OCI-LY1 (cell line): ENCODE results near the gene CUL2.

Experiments used
- H2AFZ ChIP-seq: fragments of 200-600 bp; sonication (generic), shearing (Covaris generic); 2 replicates; pipeline ENCODE4 v1.6.0; 2014; ENCODE audit warnings: antibody characterized with exemption, mild to moderate bottlenecking, low read length
- H3F3A ChIP-seq: fragments of 200-600 bp; sonication (generic), shearing (Covaris generic); 2 replicates; pipeline ENCODE4 v1.6.0; 2014; ENCODE audit warnings: mild to moderate bottlenecking, antibody characterized with exemption, low read length, moderate library complexity; ENCODE audit not compliant: insufficient read depth
- H3K27ac ChIP-seq: fragments of 200-600 bp; sonication (generic); 2 replicates; pipeline ENCODE4 v1.5.1; 2014; ENCODE audit warnings: low read length, mixed run types, mild to moderate bottlenecking, low read depth; ENCODE audit not compliant: poor library complexity, severe bottlenecking
- H3K27me3 ChIP-seq: fragments of 200-600 bp; sonication (generic); 2 replicates; pipeline ENCODE4 v1.6.0; 2014; ENCODE audit warnings: antibody characterized with exemption, mild to moderate bottlenecking, low read length, moderate library complexity; ENCODE audit not compliant: insufficient read depth
- H3K36me3 ChIP-seq: fragments of 200-600 bp; sonication (generic); 2 replicates; pipeline ENCODE4 v1.6.1; 2014; ENCODE audit warnings: mild to moderate bottlenecking, antibody characterized with exemption, low read length, moderate library complexity, mixed read lengths; ENCODE audit not compliant: insufficient read depth
- H3K4me1 ChIP-seq: fragments of 200-600 bp; sonication (generic); 2 replicates; pipeline ENCODE4 v1.5.1; 2014; ENCODE audit warnings: mild to moderate bottlenecking, low read length, moderate library complexity; ENCODE audit not compliant: insufficient read depth, severe bottlenecking
- H3K4me2 ChIP-seq: fragments of 200-600 bp; sonication (generic), shearing (Covaris generic); 2 replicates; pipeline ENCODE4 v1.6.1; 2014; ENCODE audit warnings: low read length
- H3K4me3 ChIP-seq: fragments of 200-600 bp; sonication (generic); 2 replicates; pipeline ENCODE4 v1.5.1; 2014; ENCODE audit warnings: low read length, low read depth, mild to moderate bottlenecking, mixed read lengths; ENCODE audit not compliant: poor library complexity, severe bottlenecking
- H3K79me2 ChIP-seq: fragments of 200-600 bp; shearing (Covaris generic); 2 replicates; pipeline ENCODE4 v1.6.1; 2016; ENCODE audit warnings: mixed run types, low read length, mixed read lengths; ENCODE audit not compliant: insufficient read depth
- H3K9ac ChIP-seq: fragments of 200-600 bp; sonication (generic), shearing (Covaris generic); 2 replicates; pipeline ENCODE4 v1.6.1; 2014; ENCODE audit warnings: mild to moderate bottlenecking, low read length, mixed read lengths
- H3K9me2 ChIP-seq: fragments of 200-600 bp; sonication (generic), shearing (Covaris generic); 2 replicates; pipeline ENCODE4 v1.6.1; 2014; ENCODE audit warnings: low read depth, mild to moderate bottlenecking, low read length, mixed read lengths
- H3K9me3 ChIP-seq: fragments of 200-600 bp; shearing (Covaris generic); 2 replicates; pipeline ENCODE4 v1.6.1; 2014; ENCODE audit warnings: low read length, mixed read lengths
- H4K20me1 ChIP-seq: fragments of 200-600 bp; sonication (generic), shearing (Covaris generic); 2 replicates; pipeline ENCODE4 v1.6.0; 2016; ENCODE audit warnings: mild to moderate bottlenecking, low read length; ENCODE audit not compliant: insufficient read depth
- EZH2 ChIP-seq: fragments of 200-600 bp; sonication (generic), shearing (Covaris generic); IDR thresholded peaks from 2 replicates; pipeline ENCODE4 v1.8.0; 2017; ENCODE audit warnings: borderline replicate concordance, mixed run types, mild to moderate bottlenecking, antibody characterized with exemption, low read length, moderate library complexity, mixed read lengths
- TF ChIP-seq, protein P1 (sequence below): fragments of 200-600 bp; sonication (generic), shearing (Covaris generic); IDR thresholded peaks from 2 replicates; pipeline ENCODE4 v1.5.1; 2017; ENCODE audit warnings: mild to moderate bottlenecking, antibody characterized with exemption, low read length, moderate library complexity, mixed read lengths

CUL2 gene

DNA sequence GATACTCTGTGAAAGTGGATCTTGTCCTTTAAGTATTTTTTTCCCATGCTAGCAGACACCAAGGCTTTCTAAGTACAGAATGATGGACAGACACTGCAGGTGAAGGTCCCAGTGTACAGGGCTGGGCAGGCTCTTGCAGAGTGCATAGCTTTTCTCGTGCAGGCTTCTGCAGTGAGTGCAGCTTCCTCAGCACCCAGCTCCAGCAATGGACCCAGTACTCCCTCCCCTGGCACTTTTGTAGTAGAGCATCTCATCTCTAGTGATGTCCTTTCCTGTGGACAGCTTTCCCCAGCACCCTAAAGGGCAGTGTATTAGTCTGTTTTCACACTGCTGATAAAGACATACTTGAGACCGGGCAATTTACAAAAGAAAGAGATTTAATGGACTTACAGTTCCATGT lies 104.3 kb downstream of the CUL2 start:
- Histone ChIP-seq H3K4me3 (no peak overlapping the region), H3K27me3 (no peaks in the 10 kb centered on the region), H3K9me2 (no peaks in the 10 kb centered on the region), H3K4me2 (no peak overlapping the region), H3K36me3 (no peaks in the 10 kb centered on the region; the same call in 1 of the 2 replicates), H4K20me1 (no peaks in the 10 kb centered on the region), H3K9me3 (peaks cover 3% of the 10 kb centered on the region; the same call in 1 of the 2 replicates), H3K27ac (no peak overlapping the region), H3F3A (no peaks in the 10 kb centered on the region), H3K9ac (no peak overlapping the region), H3K4me1 (no peaks in the 10 kb centered on the region), H2AFZ (no peak overlapping the region), H3K79me2 (no peaks in the 10 kb centered on the region)
- TF ChIP-seq, protein P1, sequence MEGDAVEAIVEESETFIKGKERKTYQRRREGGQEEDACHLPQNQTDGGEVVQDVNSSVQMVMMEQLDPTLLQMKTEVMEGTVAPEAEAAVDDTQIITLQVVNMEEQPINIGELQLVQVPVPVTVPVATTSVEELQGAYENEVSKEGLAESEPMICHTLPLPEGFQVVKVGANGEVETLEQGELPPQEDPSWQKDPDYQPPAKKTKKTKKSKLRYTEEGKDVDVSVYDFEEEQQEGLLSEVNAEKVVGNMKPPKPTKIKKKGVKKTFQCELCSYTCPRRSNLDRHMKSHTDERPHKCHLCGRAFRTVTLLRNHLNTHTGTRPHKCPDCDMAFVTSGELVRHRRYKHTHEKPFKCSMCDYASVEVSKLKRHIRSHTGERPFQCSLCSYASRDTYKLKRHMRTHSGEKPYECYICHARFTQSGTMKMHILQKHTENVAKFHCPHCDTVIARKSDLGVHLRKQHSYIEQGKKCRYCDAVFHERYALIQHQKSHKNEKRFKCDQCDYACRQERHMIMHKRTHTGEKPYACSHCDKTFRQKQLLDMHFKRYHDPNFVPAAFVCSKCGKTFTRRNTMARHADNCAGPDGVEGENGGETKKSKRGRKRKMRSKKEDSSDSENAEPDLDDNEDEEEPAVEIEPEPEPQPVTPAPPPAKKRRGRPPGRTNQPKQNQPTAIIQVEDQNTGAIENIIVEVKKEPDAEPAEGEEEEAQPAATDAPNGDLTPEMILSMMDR: no peak
- TF ChIP-seq EZH2: no peak

DNA sequence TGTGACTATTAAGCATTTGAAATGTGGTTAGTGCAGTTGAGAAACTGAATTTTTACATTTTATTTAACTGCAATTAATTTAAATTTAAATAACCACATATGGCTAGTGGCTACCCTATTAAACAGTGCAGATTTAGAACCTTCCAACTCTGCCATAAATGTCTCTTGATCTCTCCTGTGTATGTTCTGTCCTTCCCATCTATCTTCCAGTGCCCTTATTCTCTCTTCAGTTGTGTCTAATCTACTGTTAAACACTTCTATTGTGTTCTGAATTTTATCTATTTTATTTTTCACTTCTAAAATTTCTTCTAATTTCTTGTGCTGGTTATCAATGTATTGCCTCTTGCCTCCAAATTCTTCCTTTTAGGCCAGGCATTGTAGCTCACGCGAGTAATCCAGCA lies 105.0 kb downstream of the CUL2 start:
- Histone ChIP-seq H3K27ac (no peak overlapping the region), H3K4me2 (no peak overlapping the region), H2AFZ (no peak overlapping the region), H3K9me2 (no peaks in the 10 kb centered on the region), H3K9ac (no peak overlapping the region), H3K36me3 (no peaks in the 10 kb centered on the region; the same call in 1 of the 2 replicates), H3K4me1 (no peaks in the 10 kb centered on the region), H3K4me3 (no peak overlapping the region), H4K20me1 (no peaks in the 10 kb centered on the region), H3K79me2 (no peaks in the 10 kb centered on the region), H3F3A (no peaks in the 10 kb centered on the region), H3K9me3 (peaks cover 3% of the 10 kb centered on the region; the same call in 1 of the 2 replicates), H3K27me3 (no peaks in the 10 kb centered on the region)
- no peak for TF ChIP-seq EZH2
- TF ChIP-seq, protein P1: no peak

DNA sequence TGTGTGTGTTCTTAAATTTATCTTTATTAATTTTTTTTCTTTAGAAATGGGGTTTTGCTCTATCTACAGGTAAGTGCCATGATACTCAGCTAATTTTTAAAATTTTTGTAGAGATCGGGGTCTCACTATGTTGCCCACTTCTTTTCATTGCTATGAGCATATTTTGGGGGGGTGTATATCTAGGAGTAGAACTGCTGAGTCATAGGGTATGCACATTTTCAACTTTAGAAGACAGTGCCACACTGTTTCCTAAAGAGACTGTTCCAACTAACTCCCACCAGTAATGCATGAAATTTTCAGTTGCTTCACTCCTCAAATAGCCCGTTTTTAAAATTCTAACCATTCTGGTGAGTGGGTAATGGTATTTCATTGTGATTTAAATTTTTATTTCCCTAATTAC lies 108.3 kb downstream of the CUL2 start:
- no peak overlapping the region for H3K4me2 ChIP-seq
- peaks cover 3% of the 10 kb centered on the region; the same call in 1 of the 2 replicates for H3K9me3 ChIP-seq
- no peaks in the 10 kb centered on the region for H4K20me1 ChIP-seq
- TF ChIP-seq, protein P1: no peak
- TF ChIP-seq EZH2: no peak
- H2AFZ ChIP-seq: no peak overlapping the region
- H3K4me1 ChIP-seq: no peaks in the 10 kb centered on the region
- H3K79me2 ChIP-seq: no peaks in the 10 kb centered on the region
- H3K27me3 ChIP-seq: no peaks in the 10 kb centered on the region
- no peak overlapping the region for H3K27ac ChIP-seq
- H3K9ac ChIP-seq: no peak overlapping the region
- H3F3A ChIP-seq: no peaks in the 10 kb centered on the region
- no peak overlapping the region for H3K4me3 ChIP-seq
- H3K36me3 ChIP-seq: no peaks in the 10 kb centered on the region; the same call in 1 of the 2 replicates
- no peaks in the 10 kb centered on the region for H3K9me2 ChIP-seq
